BE2C (cell line): ENCODE measurements around the gene GAPDH. TPM values are rescaled to one million over a fixed set of nuclear protein-coding genes. Genes with fewer than 3 reads are reported as not detected.
"Not testable (repeated sequence)": the region's sequence is repeated elsewhere in the genome, so short reads cannot be mapped to it uniquely, and the experiment has no call there.

ENCODE experiments used
- DNase-seq: peaks from one replicate; pipeline ENCODE4 v3.0.0-alpha.2; 2020
- H3K27me3 ChIP-seq: fragments of 250-450 bp; sonication (Bioruptor Pico); 2 replicates; pipeline ENCODE4 v1.5.1; 2020; ENCODE audit warnings: mild to moderate bottlenecking
- H3K36me3 ChIP-seq: fragments of 250-450 bp; sonication (Bioruptor Pico); 2 replicates; pipeline ENCODE4 v1.5.1; 2020; ENCODE audit warnings: mild to moderate bottlenecking
- H3K4me1 ChIP-seq: fragments of 250-450 bp; sonication (Bioruptor Pico); 2 replicates; pipeline ENCODE4 v1.5.1; 2020
- H3K4me3 ChIP-seq: 2 replicates; pipeline ENCODE4 v1.5.1; 2011; ENCODE audit warnings: low read depth, low read length
- H3K9me3 ChIP-seq: fragments of 250-450 bp; sonication (Bioruptor Pico); 2 replicates; pipeline ENCODE4 v1.5.1; 2020
- CTCF ChIP-seq: IDR thresholded peaks from 2 replicates; pipeline ENCODE4 v1.5.1; 2012; ENCODE audit warnings: mild to moderate bottlenecking, low read depth, low read length
- polyA plus RNA-seq: library from polyadenylated mRNA; unstranded; fragments of >200 nt; gene quantifications from one replicate; pipeline ENCODE4 v1.2.1, GENCODE V29; 2012; ENCODE audit warnings: low read depth, missing spikeins; ENCODE audit not compliant: insufficient read length, insufficient read depth

The GAPDH gene
- 8,477 TPM for polyA plus RNA-seq

DNA sequence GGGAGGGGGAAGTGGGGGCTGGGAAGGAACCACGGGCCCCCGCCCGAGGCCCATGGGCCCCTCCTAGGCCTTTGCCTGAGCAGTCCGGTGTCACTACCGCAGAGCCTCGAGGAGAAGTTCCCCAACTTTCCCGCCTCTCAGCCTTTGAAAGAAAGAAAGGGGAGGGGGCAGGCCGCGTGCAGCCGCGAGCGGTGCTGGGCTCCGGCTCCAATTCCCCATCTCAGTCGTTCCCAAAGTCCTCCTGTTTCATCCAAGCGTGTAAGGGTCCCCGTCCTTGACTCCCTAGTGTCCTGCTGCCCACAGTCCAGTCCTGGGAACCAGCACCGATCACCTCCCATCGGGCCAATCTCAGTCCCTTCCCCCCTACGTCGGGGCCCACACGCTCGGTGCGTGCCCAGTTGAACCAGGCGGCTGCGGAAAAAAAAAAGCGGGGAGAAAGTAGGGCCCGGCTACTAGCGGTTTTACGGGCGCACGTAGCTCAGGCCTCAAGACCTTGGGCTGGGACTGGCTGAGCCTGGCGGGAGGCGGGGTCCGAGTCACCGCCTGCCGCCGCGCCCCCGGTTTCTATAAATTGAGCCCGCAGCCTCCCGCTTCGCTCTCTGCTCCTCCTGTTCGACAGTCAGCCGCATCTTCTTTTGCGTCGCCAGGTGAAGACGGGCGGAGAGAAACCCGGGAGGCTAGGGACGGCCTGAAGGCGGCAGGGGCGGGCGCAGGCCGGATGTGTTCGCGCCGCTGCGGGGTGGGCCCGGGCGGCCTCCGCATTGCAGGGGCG, at the start of gene GAPDH:
TSS of gene GAPDH (plus strand) at position 595 of the 772 bp plus-strand sequence. CDS start 316 bp downstream, outside the sequence.
- Histone ChIP-seq H3K36me3 (peaks cover 81% of the 10 kb centered on the region), H3K27me3 (no peaks in the 10 kb centered on the region), H3K4me3 (peak within 1 kb of the TSS; percentile 82), H3K9me3 (no peaks in the 10 kb centered on the region), H3K4me1 (peaks cover 9% of the 10 kb centered on the region)
- DNase-seq, result peak; percentile 95
- no peak for TF ChIP-seq CTCF

- Histone ChIP-seq H3K4me1 (no peaks in the 10 kb centered on the region), H3K4me3 (no peak overlapping the region), H3K36me3 (peaks cover 8% of the 10 kb centered on the region), H3K9me3 (no peaks in the 10 kb centered on the region), H3K27me3 (no peaks in the 10 kb centered on the region)
- TF ChIP-seq CTCF, result no peak
- no peak for DNase-seq
Observed at GRCh38 chr12:6488240-6488639, 46.1 kb upstream of the GAPDH start.

DNA sequence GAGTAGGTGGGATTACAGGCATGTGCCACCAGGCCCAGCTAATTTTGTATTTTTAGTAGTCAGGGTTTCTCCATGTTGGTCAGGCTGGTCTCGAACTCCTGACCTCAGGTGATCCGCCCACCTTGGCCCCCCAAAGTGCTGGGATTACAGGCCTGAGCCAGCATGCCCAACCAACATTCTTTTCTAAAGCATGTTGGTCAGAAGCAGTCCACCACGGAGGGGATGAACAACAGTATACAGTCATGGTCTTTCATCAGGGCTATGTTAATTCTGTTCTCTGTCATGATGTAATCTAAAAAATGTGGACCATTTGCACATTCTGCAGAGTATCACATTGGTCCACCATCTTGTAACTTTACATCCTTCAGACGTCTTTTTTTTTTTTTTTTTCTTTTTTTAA, 44.9 kb upstream of the GAPDH start:
- no peaks in the 10 kb centered on the region for H3K9me3 ChIP-seq
- no peak overlapping the region for H3K4me3 ChIP-seq
- H3K36me3 ChIP-seq, result peaks cover 8% of the 10 kb centered on the region
- H3K27me3 ChIP-seq, result no peaks in the 10 kb centered on the region
- no peak for DNase-seq
- no peaks in the 10 kb centered on the region for H3K4me1 ChIP-seq
- no peak for TF ChIP-seq CTCF

- not testable (repeated sequence) for H3K27me3 ChIP-seq, H3K4me3 ChIP-seq, DNase-seq, H3K4me1 ChIP-seq, H3K9me3 ChIP-seq
- H3K36me3 ChIP-seq, result peaks cover 15% of the 10 kb centered on the region
Observed at GRCh38 chr12:6490673-6491072, 43.6 kb upstream of the GAPDH start.

DNA sequence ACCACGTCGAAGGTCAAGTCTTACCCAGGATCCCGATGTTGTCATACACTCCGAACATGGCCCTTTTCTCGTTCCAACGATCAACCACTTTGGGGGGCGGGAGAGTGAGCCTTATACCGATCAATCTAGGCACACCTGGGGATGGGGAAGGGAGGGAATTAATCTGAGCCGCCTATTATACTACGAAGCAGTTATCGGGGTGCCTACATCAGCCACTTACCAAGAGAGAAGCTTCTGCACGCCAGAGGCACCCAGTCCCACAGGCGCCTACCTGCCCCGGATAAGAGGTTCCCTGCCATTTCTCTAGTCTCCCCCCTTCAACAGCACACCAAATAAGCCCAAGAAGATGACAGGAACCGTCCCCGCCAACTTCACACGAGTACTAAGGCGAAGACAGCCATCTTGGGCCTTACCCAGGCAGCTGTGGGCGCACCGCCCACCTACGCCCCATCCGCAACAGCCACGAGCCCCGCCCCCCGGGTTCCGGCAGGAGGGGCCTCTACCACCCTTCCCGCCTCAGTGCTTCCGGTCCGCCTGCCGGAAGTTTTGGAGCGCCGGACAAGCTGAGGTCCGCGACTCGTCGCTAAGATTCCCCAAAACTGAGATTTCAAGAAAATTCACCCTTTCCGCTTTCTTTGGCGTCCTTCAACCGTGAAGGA, 41.4 kb upstream of the GAPDH start, which contains the start of gene MRPL51:
TSS of gene MRPL51 (minus strand) at position 425 of the 659 bp plus-strand sequence. CDS start at position 299, 126 bp downstream.
- no peak for TF ChIP-seq CTCF
- Histone ChIP-seq H3K4me1 (peaks cover 2% of the 10 kb centered on the region; the same call in 1 of the 2 replicates), H3K4me3 (peak within 1 kb of the TSS; percentile 93), H3K27me3 (no peaks in the 10 kb centered on the region), H3K9me3 (no peaks in the 10 kb centered on the region), H3K36me3 (peaks cover 34% of the 10 kb centered on the region)
- DNase-seq, result peak; percentile 99

GRCh38 chr12:6493497-6494257, 40.6 kb upstream of the GAPDH start, which contains the start of gene NCAPD2:
NCAPD2 (plus strand) TSS chr12:6494102; CDS start chr12:6495099, 997 bp downstream.
- peak; percentile 97 for DNase-seq
- TF ChIP-seq CTCF, result 0 out of 2 replicates have a peak, but pooled peaks have one; percentile 18
- Histone ChIP-seq H3K27me3 (no peaks in the 10 kb centered on the region), H3K4me1 (peaks cover 2% of the 10 kb centered on the region; the same call in 1 of the 2 replicates), H3K36me3 (peaks cover 39% of the 10 kb centered on the region), H3K4me3 (peak within 1 kb of the TSS; percentile 93), H3K9me3 (no peaks in the 10 kb centered on the region)
